COLO829 (cell line): ENCODE data around the gene PISD.
"Not testable (repeated sequence)": the region's sequence is repeated elsewhere in the genome, so short reads cannot be mapped to it uniquely, and the experiment has no call there.

Experiments
- DNase-seq: peaks from one replicate; pipeline ENCODE4 v3.0.0; 2012; ENCODE audit warnings: low spot score

The PISD gene

GRCh38 chr22:31607696-31608095 lies 54.3 kb downstream of the PISD start:
- no peak for DNase-seq

DNA sequence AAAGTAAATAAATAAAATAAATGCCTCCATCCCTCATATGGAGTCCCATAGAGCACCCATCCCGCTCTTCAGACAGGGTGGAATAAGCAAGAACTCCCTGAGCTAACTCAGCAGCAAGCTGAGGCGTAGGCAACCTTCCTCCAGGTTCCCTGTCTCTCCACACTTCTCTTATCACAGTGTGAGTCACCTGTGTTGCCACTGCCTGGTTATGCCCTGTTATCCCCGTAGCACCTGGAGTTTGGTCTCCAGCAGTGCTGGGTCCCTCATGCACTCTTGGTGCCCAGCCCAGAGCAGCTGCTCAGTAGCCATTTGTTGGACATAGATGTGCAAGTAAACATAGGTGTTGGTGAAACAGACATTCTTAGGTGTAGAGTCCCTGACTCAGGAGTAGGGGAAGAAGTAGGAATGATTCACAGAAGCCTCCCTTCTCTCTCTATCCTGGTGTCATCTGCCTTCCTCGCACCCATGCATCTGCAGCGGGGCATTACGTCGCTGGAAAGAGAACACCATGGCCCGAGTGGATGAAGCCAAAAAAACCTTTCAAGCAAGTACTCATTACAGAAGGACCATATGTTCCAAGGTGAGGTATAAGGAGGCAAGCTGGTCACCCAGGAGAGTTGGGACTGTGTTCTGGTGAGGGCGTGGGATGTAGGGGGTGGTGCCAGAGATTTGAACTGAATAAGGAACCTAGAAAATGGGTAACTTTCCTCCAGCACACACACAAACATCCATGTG lies 56.0 kb downstream of the PISD start:
- no peak for DNase-seq

- no peak for DNase-seq
Observed at GRCh38 chr22:31604746-31605705, 57.0 kb downstream of the PISD start.

DNA sequence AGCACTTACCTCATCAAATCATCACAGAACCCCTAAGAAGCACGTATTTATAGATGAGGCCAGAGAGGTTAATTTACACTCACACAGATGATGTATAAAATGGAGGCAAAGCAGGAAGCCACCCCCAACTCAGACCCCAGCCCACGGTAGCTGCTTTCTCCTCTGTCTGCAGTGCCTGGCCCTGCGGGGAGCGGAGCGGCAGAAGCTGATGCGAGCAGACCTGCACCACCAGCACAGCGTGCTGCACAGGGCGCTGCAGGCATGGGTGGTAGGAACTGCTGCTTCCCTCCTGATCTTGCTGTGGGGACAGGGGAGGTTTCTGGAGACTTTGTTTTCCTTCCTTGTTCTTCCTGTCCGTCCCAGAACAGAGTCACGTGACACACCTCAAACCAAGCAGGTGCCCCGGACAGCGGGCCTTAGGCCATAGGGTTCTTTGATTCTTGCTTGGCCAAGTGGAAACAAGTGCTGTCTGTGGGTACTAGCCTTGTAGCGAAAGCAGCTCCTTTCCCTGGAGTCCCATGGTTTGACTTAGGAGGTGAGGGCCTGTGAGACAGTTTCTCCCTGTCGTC lies 57.8 kb downstream of the PISD start:
- DNase-seq: no peak

DNA sequence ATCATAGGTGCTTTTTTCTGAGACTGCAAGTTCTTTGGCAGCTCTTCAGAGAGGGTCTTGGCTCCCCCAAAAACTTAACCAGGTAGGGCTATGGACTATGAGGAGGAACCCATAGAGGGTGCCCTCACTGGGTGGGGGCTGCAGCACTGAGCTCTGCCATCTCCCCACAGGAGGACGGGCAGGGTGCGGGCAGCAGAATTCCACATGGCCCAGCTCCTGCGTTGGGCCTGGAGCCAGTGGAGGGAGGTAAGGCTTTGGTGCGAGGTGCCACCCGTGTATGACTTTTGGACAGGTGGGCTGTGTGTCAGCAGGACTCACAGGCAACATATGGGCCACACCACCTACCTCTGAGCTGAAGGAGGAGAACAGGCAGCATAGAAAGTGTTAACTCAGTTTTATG lies 58.4 kb downstream of the PISD start:
- DNase-seq: no peak

DNA sequence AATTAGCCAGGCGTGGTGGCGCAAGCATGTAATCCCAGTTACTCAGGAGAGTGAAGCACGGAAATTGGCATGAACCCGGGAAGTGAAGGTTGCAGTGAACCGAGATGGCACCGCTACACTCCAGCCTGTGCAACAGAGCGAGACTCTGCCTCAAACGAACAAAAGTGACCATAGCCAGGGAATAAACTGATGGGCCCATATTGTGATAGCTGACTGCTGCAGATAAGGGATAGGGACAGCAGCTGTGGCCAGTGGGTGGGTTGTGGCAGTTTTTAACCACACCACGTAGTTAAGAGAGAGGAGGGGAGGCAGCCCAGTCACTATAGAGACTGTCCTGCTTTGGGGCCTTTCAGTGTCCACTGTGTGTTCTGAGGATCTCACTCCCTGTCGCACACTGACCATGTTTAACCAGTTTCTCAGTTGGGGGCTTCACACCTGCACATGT lies 58.9 kb downstream of the PISD start:
- no peak for DNase-seq

- peak; percentile 44 for DNase-seq
Observed at GRCh38 chr22:31602259-31602952, 59.6 kb downstream of the PISD start.

GRCh38 chr22:31595271-31595670 lies 66.7 kb downstream of the PISD start:
- DNase-seq: no peak

DNA sequence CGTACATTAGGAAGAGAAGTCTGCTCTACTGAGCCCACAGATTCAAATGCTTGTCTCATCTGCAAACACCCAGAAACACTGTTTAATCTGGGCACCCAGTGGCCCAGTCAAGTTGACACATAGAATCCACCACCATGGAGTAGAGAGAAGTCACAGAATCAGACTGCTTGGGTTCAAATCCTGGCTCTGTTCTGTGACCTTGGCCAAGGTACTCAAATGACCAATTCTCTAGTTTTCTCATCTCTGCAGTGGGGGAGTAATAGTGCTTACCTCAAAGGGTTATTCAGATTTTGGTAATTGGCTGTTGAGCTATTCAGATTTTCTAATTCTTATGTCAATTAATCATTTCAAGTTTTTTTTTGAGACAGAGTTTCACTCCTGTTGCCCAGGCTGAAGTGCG lies 71.9 kb downstream of the PISD start:
- DNase-seq: not testable (repeated sequence)

DNA sequence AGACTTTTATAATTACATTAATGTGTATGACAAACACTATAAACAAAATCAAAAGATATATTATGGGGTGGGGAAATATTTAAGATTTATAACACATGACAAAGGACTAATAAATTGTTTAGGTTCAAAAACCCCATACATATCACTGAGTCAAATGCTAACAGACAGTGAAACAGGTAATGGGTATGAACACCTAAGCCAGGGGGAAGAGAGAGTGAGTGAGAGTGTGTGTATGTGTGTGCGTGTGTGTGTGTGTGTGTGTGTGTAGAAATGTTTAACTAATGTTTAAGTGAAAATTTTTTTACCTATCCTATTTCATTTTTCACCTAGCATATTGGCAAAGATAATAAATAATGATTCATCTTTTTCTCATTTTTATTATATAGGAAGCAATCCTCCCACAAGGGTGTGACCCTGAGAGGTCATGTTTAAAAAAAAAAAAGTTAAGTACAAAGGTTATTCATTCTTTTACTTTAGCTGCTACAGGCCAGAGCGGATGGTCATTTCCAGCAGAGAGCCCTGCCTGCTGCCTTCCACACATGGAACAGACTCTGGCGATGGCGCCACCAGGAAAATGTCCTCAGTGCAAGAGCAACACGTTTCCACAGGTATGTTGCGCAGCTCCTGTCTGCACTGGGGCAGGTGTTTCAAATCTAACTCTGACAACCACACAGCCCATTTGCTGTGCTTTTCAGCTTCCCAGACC lies 72.9 kb downstream of the PISD start:
- no peak for DNase-seq

GRCh38 chr22:31586137-31586920 lies 75.7 kb downstream of the PISD start:
- DNase-seq: no peak

- DNase-seq: no peak
Observed at GRCh38 chr22:31585161-31585859, 76.7 kb downstream of the PISD start.

DNA sequence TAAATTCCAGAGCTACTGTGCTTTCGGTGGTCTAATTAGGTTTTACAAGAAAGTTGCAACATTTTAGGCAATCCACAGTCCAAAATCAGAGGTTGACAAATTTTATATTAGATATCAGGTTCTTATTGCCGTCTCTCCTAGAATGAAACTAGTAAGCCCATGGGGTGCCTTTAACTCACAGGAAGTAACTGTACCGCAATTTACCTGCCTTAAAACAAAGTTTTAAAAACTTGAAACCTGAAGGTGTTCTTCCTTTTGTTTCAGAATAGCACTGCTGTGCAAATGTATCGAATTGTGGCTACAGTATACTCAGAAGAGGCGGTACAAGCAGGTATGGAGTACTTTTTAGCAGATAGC lies 77.2 kb downstream of the PISD start:
- no peak for DNase-seq

DNA sequence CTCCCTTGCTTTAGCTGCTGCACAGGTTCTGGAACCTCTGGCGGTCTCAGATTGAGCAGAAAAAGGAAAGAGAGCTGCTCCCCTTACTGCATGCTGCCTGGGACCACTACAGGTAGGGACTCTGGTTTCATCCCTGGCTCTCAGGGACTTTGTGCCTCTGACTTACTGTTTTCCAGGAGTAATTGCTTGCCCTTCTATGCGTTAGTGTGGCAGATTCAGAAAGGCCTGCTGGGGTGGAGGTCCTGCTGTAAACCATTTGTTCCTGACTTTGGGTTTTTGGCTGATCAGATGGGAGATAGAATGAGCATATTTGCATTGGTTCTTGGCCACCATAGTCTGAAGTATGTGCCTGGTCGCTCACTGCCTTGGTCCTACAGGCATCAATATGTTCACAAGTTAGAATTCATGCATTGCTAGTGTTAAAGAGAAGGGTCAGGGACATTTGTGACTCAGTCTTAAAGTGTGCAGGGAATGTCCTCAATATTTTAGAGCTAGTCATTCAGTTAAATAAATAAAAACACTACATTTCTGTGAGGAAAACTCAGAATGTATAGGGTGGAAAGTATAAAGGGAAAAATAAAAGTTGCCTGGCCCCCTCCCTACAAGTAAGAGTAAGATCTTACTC lies 78.0 kb downstream of the PISD start:
- no peak for DNase-seq

DNA sequence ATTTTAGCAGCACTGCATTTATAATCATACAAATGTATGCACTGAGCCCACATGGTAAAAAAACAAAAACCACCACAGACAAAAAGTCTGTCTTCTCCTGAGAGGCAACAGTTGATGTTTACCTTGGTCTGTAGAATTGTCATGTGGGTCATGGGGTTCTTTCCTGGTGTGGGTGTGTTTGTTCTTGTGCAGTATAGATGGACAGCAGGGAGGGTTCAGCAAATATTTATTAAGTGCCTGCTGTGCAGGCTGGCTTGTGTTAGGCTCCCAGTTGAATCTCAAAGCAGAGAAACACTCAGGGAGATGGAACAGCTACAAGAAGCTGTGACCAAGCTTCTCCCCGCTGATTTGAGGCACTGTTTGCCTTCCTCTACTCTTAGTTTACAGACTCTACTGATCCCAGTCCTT lies 82.2 kb downstream of the PISD start:
- DNase-seq: no peak

- DNase-seq: no peak
Observed at GRCh38 chr22:31578171-31578570, 83.8 kb downstream of the PISD start.

GRCh38 chr22:31577711-31578110 lies 84.3 kb downstream of the PISD start:
- DNase-seq: no peak

- peak; percentile 35 for DNase-seq
Observed at GRCh38 chr22:31575190-31575589, 86.8 kb downstream of the PISD start.

DNA sequence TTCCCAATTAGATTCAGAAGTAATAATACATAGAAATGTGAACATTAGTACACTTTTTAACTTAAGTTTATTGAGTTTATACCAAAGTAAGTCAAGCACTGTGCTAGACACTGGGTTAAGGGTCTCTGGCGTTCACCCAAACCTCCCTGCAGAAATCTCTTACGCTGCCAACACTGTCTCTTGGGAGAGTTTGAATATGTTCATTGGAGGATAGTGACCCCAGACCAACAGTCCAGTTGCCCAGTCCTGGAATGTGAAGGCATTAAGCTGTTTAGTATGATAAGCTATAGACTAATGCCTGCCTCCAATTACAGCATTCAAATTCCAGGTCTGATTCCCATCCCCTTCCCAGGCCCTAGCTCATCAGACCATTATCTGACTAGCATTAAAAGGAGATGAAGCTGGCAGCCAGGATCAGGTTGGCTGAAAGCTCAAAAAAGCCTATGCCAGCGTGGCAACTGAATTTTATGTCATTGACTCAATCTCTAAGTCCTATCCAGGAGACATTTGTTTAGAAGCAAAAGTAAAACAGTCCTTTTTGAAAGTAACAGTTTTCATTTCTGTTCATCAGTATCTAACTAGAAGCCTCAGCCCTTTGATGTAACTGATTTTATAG lies 87.9 kb downstream of the PISD start:
- no peak for DNase-seq
